Ishikawa (cell line): Measurements from ENCODE around the gene PHLDB2.

Source experiments
- CEBPB ChIP-seq: IDR thresholded peaks from 2 replicates; pipeline ENCODE4 v1.6.1; 2012
- MAX ChIP-seq: IDR thresholded peaks from 2 replicates; pipeline ENCODE4 v1.6.1; 2012
- TAF1 ChIP-seq: IDR thresholded peaks from 2 replicates; pipeline ENCODE4 v1.6.1; 2012; ENCODE audit warnings: low read depth, mild to moderate bottlenecking
- YY1 ChIP-seq: IDR thresholded peaks from 2 replicates; pipeline ENCODE4 v1.6.1; 2012; ENCODE audit warnings: low read depth

GRCh38 chr3:111862974-111863373 lies 3.9 kb downstream of the PHLDB2 start:
- TF ChIP-seq YY1 (no peak), MAX (no peak), CEBPB (no peak), TAF1 (no peak)
